IPS-18a (cell line): ENCODE data around the gene ANKRD44.

Experiments used
- H3K27ac ChIP-seq: one replicate; pipeline ENCODE4 v1.5.1; 2013; ENCODE audit warnings: low read length
- H3K27me3 ChIP-seq: one replicate; pipeline ENCODE4 v1.6.1; 2013; ENCODE audit warnings: mild to moderate bottlenecking, low read length; ENCODE audit not compliant: control insufficient read depth, insufficient read depth
- H3K36me3 ChIP-seq: one replicate; pipeline ENCODE4 v1.6.1; 2013; ENCODE audit warnings: low read depth, low read length; ENCODE audit not compliant: control insufficient read depth
- H3K4me1 ChIP-seq: one replicate; pipeline ENCODE4 v1.6.1; 2013; ENCODE audit warnings: low read depth, low read length; ENCODE audit not compliant: control insufficient read depth
- H3K4me3 ChIP-seq: one replicate; pipeline ENCODE4 v1.5.1; 2013; ENCODE audit warnings: low read length
- H3K9ac ChIP-seq: one replicate; pipeline ENCODE4 v1.6.1; 2013; ENCODE audit warnings: mild to moderate bottlenecking, low read length, moderate library complexity
- H3K9me3 ChIP-seq: one replicate; pipeline ENCODE4 v1.6.1; 2013; ENCODE audit warnings: low read depth, low read length; ENCODE audit not compliant: control insufficient read depth

The ANKRD44 gene

DNA sequence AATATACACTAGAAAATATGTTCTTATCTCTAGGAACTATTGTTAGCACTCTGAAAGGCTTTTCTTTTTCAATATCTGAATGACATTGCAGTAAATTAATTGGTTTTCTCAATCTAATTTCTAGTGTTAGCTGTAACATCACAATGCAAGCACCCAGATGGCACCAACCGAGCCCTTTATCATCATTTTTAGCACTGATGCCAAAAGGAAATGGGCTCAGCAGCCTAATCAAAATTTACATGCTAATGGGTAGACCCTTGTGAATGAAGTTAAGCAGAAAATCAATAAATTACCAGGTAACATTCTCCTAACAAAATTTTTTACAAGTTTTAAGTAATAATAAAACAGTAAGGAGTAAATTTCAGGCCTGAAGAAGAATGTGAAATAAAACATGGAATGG is 330.6 kb downstream of the ANKRD44 start:
- no peak overlapping the region for H3K9ac ChIP-seq
- H3K27ac ChIP-seq: no peak overlapping the region
- H3K36me3 ChIP-seq: no peaks in the 10 kb centered on the region
- H3K27me3 ChIP-seq: no peaks in the 10 kb centered on the region
- H3K9me3 ChIP-seq: no peaks in the 10 kb centered on the region
- no peaks in the 10 kb centered on the region for H3K4me1 ChIP-seq
- H3K4me3 ChIP-seq: no peak overlapping the region

DNA sequence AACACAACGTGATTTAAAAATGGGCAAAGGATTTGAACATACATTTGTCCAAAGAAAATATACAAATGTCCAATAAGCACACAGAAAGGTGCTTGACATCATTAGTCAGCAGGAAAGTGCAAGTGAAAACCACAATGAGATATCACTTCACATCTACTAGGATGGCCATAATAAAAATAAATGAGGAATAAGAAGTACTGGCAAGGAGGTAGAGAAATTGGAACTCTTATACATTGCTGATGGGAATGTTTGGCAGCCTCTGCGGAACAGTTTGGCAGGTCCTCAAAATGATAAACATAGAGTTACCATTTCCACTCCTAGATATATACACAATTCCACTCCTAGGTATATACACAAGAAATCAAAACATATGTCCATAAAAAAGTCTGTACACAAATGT is 333.1 kb downstream of the ANKRD44 start:
- Histone ChIP-seq H3K4me1 (no peaks in the 10 kb centered on the region), H3K27ac (no peak overlapping the region), H3K36me3 (no peaks in the 10 kb centered on the region), H3K9ac (no peak overlapping the region), H3K9me3 (no peaks in the 10 kb centered on the region), H3K4me3 (no peak overlapping the region), H3K27me3 (no peaks in the 10 kb centered on the region)

DNA sequence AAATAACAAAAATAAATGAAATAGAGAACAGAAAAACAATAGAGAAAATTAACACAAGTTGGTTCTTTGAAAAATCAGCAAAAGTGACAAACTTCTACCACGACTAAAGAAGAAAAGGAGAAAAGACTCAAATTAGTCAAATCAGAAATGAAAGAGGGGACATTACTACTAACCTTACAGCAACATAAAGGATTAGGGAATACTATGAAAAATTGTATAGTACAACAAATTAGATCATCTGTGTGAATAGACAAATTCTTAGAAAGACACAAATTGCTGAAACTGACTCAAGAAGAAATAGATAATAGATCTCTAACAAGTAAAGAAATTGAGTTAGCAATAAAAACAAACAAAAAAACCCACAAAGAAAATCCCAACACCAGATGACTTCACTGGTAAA is 335.6 kb downstream of the ANKRD44 start:
- no peak overlapping the region for H3K9ac ChIP-seq
- H3K36me3 ChIP-seq: no peaks in the 10 kb centered on the region
- no peaks in the 10 kb centered on the region for H3K9me3 ChIP-seq
- no peak overlapping the region for H3K4me3 ChIP-seq
- no peaks in the 10 kb centered on the region for H3K27me3 ChIP-seq
- no peak overlapping the region for H3K27ac ChIP-seq
- peaks cover 5% of the 10 kb centered on the region for H3K4me1 ChIP-seq

DNA sequence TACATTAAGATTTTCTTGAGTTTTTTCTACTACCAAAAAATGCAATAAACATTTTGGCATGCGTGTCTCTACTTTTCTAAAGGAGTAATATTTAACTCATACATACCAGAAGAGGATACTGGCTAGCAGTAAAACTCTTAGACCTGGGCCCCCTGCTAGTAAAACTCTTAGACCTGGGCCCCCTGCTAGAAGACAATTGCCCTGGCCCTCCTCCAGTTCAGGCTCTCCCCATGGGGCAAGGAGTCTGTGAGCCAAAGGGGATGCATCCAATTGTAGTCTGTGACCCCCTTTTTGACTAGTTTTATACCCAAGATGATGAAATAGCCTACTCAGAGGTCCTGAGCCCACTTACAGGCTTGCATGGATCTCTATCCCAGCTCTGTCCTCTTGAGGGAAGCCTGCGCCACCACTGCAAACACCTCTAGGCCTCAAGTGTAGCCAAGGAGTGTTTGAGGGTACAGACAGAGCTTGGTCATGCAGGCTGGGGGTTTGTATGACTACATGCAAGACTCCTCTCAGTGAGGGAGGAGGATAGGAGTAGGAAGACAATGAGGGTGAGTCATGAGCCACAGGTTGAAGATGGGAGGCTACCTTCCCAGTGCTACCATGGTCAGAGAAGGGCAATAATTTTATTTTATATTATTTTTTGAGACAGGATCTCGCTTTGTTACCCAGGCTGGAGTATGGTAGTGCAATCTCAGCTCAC is 338.9 kb downstream of the ANKRD44 start:
- Histone ChIP-seq H3K4me3 (no peak overlapping the region), H3K9me3 (no peaks in the 10 kb centered on the region), H3K4me1 (peaks cover 15% of the 10 kb centered on the region), H3K36me3 (no peaks in the 10 kb centered on the region), H3K27me3 (no peaks in the 10 kb centered on the region), H3K27ac (no peak overlapping the region), H3K9ac (no peak overlapping the region)

DNA sequence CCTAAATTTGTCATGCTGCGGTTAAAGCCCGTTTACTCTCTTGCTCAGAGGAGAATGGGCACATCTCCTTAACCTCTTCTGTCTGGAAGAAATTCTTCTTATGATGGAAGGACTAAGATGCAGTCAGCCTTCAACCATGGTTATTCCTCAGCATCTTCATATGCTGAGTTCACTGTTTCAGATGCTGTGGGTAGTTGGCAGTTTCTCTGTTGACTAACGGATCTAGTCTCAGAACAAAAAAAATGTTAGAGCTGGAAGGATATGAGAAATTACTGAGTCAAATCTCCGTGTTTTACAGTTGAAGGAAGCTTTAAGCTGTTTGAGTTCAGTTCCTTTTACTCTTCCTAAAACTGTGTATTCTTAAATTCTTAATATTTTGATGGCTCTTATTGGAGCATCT is 340.5 kb downstream of the ANKRD44 start:
- Histone ChIP-seq H3K27me3 (no peaks in the 10 kb centered on the region), H3K27ac (no peak overlapping the region), H3K4me1 (peaks cover 26% of the 10 kb centered on the region), H3K4me3 (no peak overlapping the region), H3K9me3 (no peaks in the 10 kb centered on the region), H3K36me3 (no peaks in the 10 kb centered on the region), H3K9ac (no peak overlapping the region)

DNA sequence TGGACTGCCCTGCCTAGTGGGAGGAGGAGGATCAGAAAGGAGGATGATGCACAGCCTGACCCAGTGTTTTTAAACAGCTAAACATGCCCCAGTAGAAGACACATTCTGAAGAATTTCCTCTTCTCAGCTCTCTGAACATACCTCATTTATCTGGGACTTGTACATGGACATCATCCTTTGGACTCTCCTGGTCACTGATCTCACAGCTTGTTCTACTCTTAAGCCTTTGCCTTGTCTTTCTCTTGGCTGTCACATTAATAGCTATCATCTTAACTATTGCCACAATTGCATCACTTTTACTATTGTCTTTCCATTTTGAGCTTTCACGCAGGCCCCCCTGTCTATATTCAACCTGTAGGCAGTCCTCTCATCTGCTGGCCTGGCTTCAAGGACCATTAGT is 342.1 kb downstream of the ANKRD44 start:
- no peak overlapping the region for H3K4me3 ChIP-seq

DNA sequence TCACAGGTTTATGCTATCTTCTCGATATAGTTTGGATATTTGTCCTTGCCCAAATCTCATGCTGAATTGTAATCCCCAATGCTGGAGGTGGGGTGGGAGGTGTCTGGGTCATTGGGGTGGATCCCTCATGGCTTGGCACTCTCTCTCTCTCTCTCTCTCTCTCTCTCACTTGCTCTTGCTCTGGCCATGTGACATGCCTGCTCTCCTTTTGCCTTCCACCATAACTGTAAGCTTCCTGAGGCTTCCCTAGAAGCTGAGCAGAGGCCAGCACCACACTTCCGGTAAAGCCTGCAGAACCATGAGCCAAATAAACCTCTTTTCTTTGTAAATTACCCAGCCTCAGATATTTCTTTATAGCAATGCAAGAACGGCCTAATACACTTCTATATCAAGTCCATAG is 342.8 kb downstream of the ANKRD44 start:
- Histone ChIP-seq H3K27me3 (no peaks in the 10 kb centered on the region), H3K9me3 (no peaks in the 10 kb centered on the region), H3K9ac (no peak overlapping the region), H3K36me3 (no peaks in the 10 kb centered on the region), H3K4me1 (peaks cover 26% of the 10 kb centered on the region), H3K4me3 (no peak overlapping the region), H3K27ac (no peak overlapping the region)

More for the DNA sequence above, 342.1 kb downstream of the ANKRD44 start:
- Histone ChIP-seq H3K27ac (no peak overlapping the region), H3K4me1 (peaks cover 26% of the 10 kb centered on the region), H3K36me3 (no peaks in the 10 kb centered on the region), H3K9ac (no peak overlapping the region), H3K9me3 (no peaks in the 10 kb centered on the region), H3K27me3 (no peaks in the 10 kb centered on the region)

DNA sequence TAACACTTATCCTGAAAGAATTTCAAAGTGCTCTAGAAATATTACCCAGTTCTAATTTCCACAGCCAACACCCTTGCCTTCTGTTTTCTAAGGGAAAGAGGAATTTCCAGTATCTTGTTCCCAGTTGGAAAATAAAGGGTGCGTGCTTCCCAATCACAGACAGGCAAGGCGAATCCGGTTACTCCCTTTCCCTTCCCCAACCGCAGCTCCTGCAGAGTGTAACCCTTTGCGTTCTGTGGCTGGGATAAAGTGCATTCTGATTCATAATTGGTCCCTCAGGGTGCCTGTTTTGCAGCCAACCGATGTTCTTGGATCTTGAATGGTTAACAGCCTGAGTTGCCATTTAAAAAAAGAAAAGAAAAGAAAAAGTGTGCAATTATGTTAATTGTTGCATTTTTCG is 343.5 kb downstream of the ANKRD44 start:
- no peaks in the 10 kb centered on the region for H3K27me3 ChIP-seq
- H3K27ac ChIP-seq: peak overlapping the region; percentile 16
- H3K36me3 ChIP-seq: no peaks in the 10 kb centered on the region
- no peaks in the 10 kb centered on the region for H3K9me3 ChIP-seq
- H3K4me1 ChIP-seq: peaks cover 26% of the 10 kb centered on the region
- H3K4me3 ChIP-seq: peak overlapping the region; percentile 18
- H3K9ac ChIP-seq: no peak overlapping the region

DNA sequence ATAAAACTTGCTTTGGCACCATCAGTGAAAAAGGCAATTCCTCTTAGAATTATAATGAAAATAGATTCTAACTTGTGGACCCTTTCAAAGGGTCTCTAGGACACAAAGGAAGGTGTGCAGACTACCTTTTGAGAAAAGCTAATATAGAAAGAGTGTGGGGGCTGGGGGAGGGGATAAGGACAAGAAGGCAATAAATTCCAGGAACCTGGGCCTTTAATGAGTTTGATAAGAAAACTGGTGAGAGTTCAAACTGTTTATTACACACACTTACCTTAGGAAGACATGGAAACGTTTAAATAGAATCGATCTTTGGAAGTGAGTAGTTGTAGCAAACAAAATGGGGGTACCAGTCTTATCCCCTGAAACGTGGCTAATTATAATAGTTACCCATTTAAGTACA is 344.5 kb downstream of the ANKRD44 start:
- Histone ChIP-seq H3K27me3 (no peaks in the 10 kb centered on the region), H3K9ac (no peak overlapping the region), H3K4me1 (peaks cover 20% of the 10 kb centered on the region), H3K36me3 (no peaks in the 10 kb centered on the region), H3K27ac (no peak overlapping the region), H3K9me3 (no peaks in the 10 kb centered on the region), H3K4me3 (no peak overlapping the region)

DNA sequence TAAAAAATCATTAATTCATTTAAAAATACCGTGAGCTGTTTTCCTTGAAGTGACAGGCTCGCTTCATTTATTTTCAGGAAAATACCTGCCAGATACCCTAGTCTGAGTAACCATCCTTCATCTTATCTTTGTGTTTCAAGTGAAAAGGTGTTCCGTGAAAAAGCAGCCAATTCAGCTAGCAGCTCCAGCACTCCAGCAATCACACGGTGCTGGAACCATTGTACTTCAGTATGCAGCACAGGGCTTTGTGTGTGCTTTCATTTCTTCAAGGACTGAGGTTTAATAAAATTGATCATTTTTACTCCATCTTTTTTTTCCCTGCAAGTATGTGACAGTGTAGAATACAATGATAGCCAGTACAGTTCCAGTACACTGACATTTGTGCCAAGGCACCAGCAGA is 344.9 kb downstream of the ANKRD44 start:
- peaks cover 20% of the 10 kb centered on the region for H3K4me1 ChIP-seq
- no peaks in the 10 kb centered on the region for H3K9me3 ChIP-seq
- no peak overlapping the region for H3K27ac ChIP-seq
- H3K36me3 ChIP-seq: no peaks in the 10 kb centered on the region
- H3K27me3 ChIP-seq: no peaks in the 10 kb centered on the region
- no peak overlapping the region for H3K4me3 ChIP-seq
- no peak overlapping the region for H3K9ac ChIP-seq

DNA sequence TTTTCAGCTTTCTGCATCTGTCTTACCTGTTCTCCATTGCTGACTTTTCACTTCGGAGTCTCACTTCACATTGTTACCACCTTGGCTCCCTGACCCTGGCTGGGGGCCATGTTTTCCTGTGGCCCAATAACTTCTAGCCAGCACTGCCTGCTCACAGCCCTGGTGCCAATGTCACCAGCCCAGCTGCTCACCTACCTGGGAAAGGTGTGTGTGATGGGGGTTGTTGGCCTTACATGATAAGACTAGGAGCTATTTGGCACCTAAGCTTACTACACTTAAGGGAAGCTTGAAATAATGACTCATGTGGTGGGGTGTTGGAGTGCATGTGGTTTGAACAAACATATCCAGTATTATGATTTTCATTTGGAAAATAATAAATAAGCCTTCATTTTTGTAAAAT is 346.6 kb downstream of the ANKRD44 start:
- Histone ChIP-seq H3K4me1 (peaks cover 20% of the 10 kb centered on the region), H3K27me3 (no peaks in the 10 kb centered on the region), H3K4me3 (no peak overlapping the region), H3K36me3 (no peaks in the 10 kb centered on the region), H3K9ac (no peak overlapping the region), H3K27ac (no peak overlapping the region), H3K9me3 (no peaks in the 10 kb centered on the region)

DNA sequence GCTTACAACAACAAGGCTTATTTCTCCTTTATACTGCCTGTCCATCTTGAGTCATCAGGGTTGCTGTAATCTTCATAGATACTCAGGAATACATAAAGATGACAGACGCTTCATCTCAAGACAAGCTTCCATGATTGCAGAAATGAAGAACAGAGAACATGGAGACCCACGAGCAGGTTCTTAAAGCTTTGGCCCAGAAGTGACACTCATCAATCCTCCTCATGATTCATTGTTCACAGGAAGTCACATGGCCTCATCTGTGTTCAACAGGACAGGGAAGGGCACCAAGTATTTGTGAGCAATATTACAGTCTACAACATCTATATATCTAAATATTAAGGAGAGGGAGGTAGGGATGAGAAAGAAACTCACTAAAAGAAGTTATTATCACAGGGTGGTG is 347.5 kb downstream of the ANKRD44 start:
- Histone ChIP-seq H3K4me1 (peaks cover 27% of the 10 kb centered on the region), H3K4me3 (no peak overlapping the region), H3K9me3 (no peaks in the 10 kb centered on the region), H3K27ac (no peak overlapping the region), H3K27me3 (no peaks in the 10 kb centered on the region), H3K9ac (no peak overlapping the region), H3K36me3 (no peaks in the 10 kb centered on the region)
